H1 (cell line): Measurements from ENCODE around the gene ZBTB48. TPM values are rescaled to one million over a fixed set of nuclear protein-coding genes. Genes with fewer than 3 reads are reported as not detected.
A peak's percentile ranks its signal among the peaks of the same experiment; 100 is the strongest.

Experiments
- CREB1 ChIP-seq: IDR thresholded peaks from 2 replicates; pipeline ENCODE4 v1.6.1; 2012; ENCODE audit warnings: inconsistent platforms
- EGR1 ChIP-seq: IDR thresholded peaks from 2 replicates; pipeline ENCODE4 v1.6.1; 2011; ENCODE audit warnings: low read depth, low read length, borderline replicate concordance
- EP300 ChIP-seq, 2 experiments: IDR thresholded peaks; 1 replicate in 1 of 2; 2 replicates in 1 of 2; pipeline ENCODE4 v1.6.1; 2011 to 2012; ENCODE audit warnings: low read depth in 2 of 2, low read length in 2 of 2, mild to moderate bottlenecking in 2 of 2, borderline replicate concordance in 1 of 2, inconsistent platforms in 1 of 2, moderate library complexity in 1 of 2
- NANOG ChIP-seq: IDR thresholded peaks from 2 replicates; pipeline ENCODE4 v1.6.1; 2011; ENCODE audit warnings: low read length, low read depth, mild to moderate bottlenecking, inconsistent platforms; ENCODE audit not compliant: insufficient read depth, poor library complexity, severe bottlenecking
- NRF1 ChIP-seq: IDR thresholded peaks from 2 replicates; pipeline ENCODE4 v1.6.1; 2011; ENCODE audit warnings: mild to moderate bottlenecking, low read depth, low read length, improper control_type of control experiment
- PHF8 ChIP-seq: fragments of 200-600 bp; sonication (generic); conservative IDR thresholded peaks from 2 replicates; pipeline ENCODE4 v1.7.1; 2012; ENCODE audit warnings: low read depth, mild to moderate bottlenecking, inconsistent platforms, low read length, moderate library complexity
- POLR2A ChIP-seq, 2 experiments: IDR thresholded peaks; 1 replicate in 1 of 2; 2 replicates in 1 of 2; pipeline ENCODE4 v1.6.1; 2011; ENCODE audit warnings: low read depth in 2 of 2, low read length in 2 of 2, mild to moderate bottlenecking in 2 of 2; ENCODE audit errors: control extremely low read depth in 1 of 2
- RAD21 ChIP-seq, 2 experiments: IDR thresholded peaks in 1 of 2; conservative IDR thresholded peaks in 1 of 2; 2 replicates each; pipeline ENCODE4 v1.6.1; 2011; ENCODE audit warnings: low read depth in 2 of 2, low read length in 2 of 2, improper control_type of control experiment in 1 of 2, inconsistent platforms in 1 of 2, mild to moderate bottlenecking in 1 of 2, moderate library complexity in 1 of 2
- RBBP5 ChIP-seq: IDR thresholded peaks from 2 replicates; pipeline ENCODE4 v1.7.1; 2012; ENCODE audit warnings: low read depth, mild to moderate bottlenecking, inconsistent platforms, low read length, moderate library complexity, borderline replicate concordance
- RFX5 ChIP-seq: IDR thresholded peaks from 2 replicates; pipeline ENCODE4 v1.6.1; 2011; ENCODE audit warnings: low read depth, low read length, improper control_type of control experiment, borderline replicate concordance
- SIN3A ChIP-seq, 2 experiments: IDR thresholded peaks in 1 of 2; conservative IDR thresholded peaks in 1 of 2; 2 replicates each; pipeline ENCODE4 v1.6.1; 2011 to 2012; ENCODE audit warnings: low read length in 2 of 2, improper control_type of control experiment in 1 of 2, low read depth in 1 of 2, mild to moderate bottlenecking in 1 of 2
- SIX5 ChIP-seq: IDR thresholded peaks from 2 replicates; pipeline ENCODE4 v1.6.1; 2011; ENCODE audit warnings: mild to moderate bottlenecking, low read depth, low read length
- SP1 ChIP-seq: IDR thresholded peaks from 2 replicates; pipeline ENCODE4 v1.6.1; 2011; ENCODE audit warnings: low read depth, low read length
- USF2 ChIP-seq: IDR thresholded peaks from 2 replicates; pipeline ENCODE4 v1.6.1; 2011; ENCODE audit warnings: low read length, improper control_type of control experiment
- polyA plus RNA-seq, 7 experiments: library from polyadenylated mRNA; depleted of rRNA in 3 of 7; stranded (reverse) in 5 of 7; unstranded in 2 of 7; fragments of >200 nt in 5 of 7; fragments of 200-250 nt in 2 of 7; gene quantifications; 1 replicate in 5 of 7; 2 replicates in 1 of 7; 4 replicates in 1 of 7; pipeline versions ENCODE4 v1.2.1 to v1.2.3, GENCODE V29; 2011 to 2013; ENCODE audit warnings: missing spikeins in 2 of 7, mixed read lengths in 2 of 7
- total RNA-seq: library from RNA; stranded (reverse); fragmentation: NEBNext Ultra II Directional; extraction: Animal tissue kit (Norgen Biotek cat#: 25700); gene quantifications from 2 replicates; pipeline ENCODE4 v1.2.1, GENCODE V29; 2021

The ZBTB48 gene
- total and polyA plus RNA-seq, 2 of the 8 experiments (the other 6 are each of a cell fraction or from before 2014, with no cell fraction given) = 28.2 to 28.8 TPM

GRCh38 chr1:6613361-6614018 is 33.7 kb downstream of the ZBTB48 start, which contains the start of gene PHF13 (continued):
- TF ChIP-seq SIX5 = peak; percentile 91
- 0 out of 2 replicates have a peak, but pooled peaks have one; percentile 51 for TF ChIP-seq CREB1
- TF ChIP-seq POLR2A (IDR thresholded peaks at IDR 0.05; ENCODE audit: control extremely low read depth in 1 of 2, low read depth in 2 of 2, low read length in 2 of 2) = no peak; a peak in 1 of 3 replicates
- no peak for TF ChIP-seq NRF1
- peak in 1 of 2 experiments; percentile 71; a peak in 1 of 3 replicates for TF ChIP-seq EP300 (IDR thresholded peaks at IDR 0.05; ENCODE audit: borderline replicate concordance in 1 of 2, low read depth in 2 of 2, low read length in 2 of 2)
- peak; percentile 61; the same call in 1 of the 2 replicates for TF ChIP-seq SP1
- peak; percentile 7 for TF ChIP-seq NANOG
- peak; percentile 94 for TF ChIP-seq EGR1
- peak in 1 of 2 experiments; percentile 77; a peak in 2 of 4 replicates for TF ChIP-seq SIN3A (conservative IDR thresholded peaks at IDR 0.05 in 1 of 2, IDR thresholded peaks at IDR 0.05 in 1 of 2; ENCODE audit: low read depth in 1 of 2, low read length in 2 of 2)
- no peak for TF ChIP-seq USF2
- peak; percentile 54 for TF ChIP-seq PHF8
- no peak for TF ChIP-seq RAD21 (IDR thresholded peaks at IDR 0.05 in 1 of 2, conservative IDR thresholded peaks at IDR 0.05 in 1 of 2; ENCODE audit: low read depth in 2 of 2, low read length in 2 of 2)
- no peak for TF ChIP-seq RFX5
- TF ChIP-seq RBBP5 = no peak
